Transverse colon (tissue), 3 donors: ENCODE data around the gene APOC1.

Experiments
- EP300 ChIP-seq: sonication (generic); formaldehyde crosslinking; IDR thresholded peaks from one replicate; pipeline ENCODE4 v1.6.1; 2017; ENCODE audit warnings: antibody characterized with exemption, low read depth
- TF ChIP-seq, protein P1 (sequence below), 5 experiments: fragments of 200-600 bp in 3 of 5; fragments of 450-650 bp in 2 of 5; sonication (generic) in 3 of 5; IDR thresholded peaks; 1 replicate in 2 of 5; 2 replicates in 3 of 5; pipeline ENCODE4 v1.5.1; 2016 to 2017; ENCODE audit warnings: antibody characterized with exemption in 5 of 5, inconsistent platforms in 3 of 5, mild to moderate bottlenecking in 2 of 5, moderate library complexity in 1 of 5

DNA sequence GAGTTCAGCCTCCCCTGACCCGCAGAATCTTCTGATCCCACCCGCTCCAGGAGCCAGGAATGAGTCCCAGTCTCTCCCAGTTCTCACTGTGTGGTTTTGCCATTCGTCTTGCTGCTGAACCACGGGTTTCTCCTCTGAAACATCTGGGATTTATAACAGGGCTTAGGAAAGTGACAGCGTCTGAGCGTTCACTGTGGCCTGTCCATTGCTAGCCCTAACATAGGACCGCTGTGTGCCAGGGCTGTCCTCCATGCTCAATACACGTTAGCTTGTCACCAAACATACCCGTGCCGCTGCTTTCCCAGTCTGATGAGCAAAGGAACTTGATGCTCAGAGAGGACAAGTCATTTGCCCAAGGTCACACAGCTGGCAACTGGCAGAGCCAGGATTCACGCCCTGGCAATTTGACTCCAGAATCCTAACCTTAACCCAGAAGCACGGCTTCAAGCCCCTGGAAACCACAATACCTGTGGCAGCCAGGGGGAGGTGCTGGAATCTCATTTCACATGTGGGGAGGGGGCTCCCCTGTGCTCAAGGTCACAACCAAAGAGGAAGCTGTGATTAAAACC is 9.9 kb upstream of the APOC1 start:
- TF ChIP-seq, protein P1, sequence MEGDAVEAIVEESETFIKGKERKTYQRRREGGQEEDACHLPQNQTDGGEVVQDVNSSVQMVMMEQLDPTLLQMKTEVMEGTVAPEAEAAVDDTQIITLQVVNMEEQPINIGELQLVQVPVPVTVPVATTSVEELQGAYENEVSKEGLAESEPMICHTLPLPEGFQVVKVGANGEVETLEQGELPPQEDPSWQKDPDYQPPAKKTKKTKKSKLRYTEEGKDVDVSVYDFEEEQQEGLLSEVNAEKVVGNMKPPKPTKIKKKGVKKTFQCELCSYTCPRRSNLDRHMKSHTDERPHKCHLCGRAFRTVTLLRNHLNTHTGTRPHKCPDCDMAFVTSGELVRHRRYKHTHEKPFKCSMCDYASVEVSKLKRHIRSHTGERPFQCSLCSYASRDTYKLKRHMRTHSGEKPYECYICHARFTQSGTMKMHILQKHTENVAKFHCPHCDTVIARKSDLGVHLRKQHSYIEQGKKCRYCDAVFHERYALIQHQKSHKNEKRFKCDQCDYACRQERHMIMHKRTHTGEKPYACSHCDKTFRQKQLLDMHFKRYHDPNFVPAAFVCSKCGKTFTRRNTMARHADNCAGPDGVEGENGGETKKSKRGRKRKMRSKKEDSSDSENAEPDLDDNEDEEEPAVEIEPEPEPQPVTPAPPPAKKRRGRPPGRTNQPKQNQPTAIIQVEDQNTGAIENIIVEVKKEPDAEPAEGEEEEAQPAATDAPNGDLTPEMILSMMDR (IDR thresholded peaks at IDR 0.05), result no peak
- no peak for TF ChIP-seq EP300
